Activated T-cell treated with anti-CD3 and anti-CD28 coated beads, Interleukin-2, amount 50 U/mL, for 24 hours (primary cell): ENCODE measurements around the gene WDR48.

Experiments used
- DNase-seq: peaks from one replicate; pipeline ENCODE4 v3.0.0-alpha.2; 2020
- H3K27ac Mint-ChIP-seq: 2 replicates; pipeline ENCODE4 v1.8.0; 2020; ENCODE audit warnings: mild to moderate bottlenecking, mixed read lengths
- H3K27me3 Mint-ChIP-seq: 2 replicates; pipeline ENCODE4 v1.8.0; 2020; ENCODE audit warnings: mixed read lengths
- H3K36me3 Mint-ChIP-seq: 2 replicates; pipeline ENCODE4 v1.8.0; 2020; ENCODE audit warnings: low read depth, mixed read lengths
- H3K4me1 Mint-ChIP-seq: 2 replicates; pipeline ENCODE4 v1.8.0; 2020; ENCODE audit warnings: low read depth, mixed read lengths
- H3K4me3 Mint-ChIP-seq: 2 replicates; pipeline ENCODE4 v1.8.0; 2020; ENCODE audit warnings: mild to moderate bottlenecking, moderate library complexity, mixed read lengths
- H3K9me3 Mint-ChIP-seq: 2 replicates; pipeline ENCODE4 v1.8.0; 2020; ENCODE audit warnings: mixed read lengths

The WDR48 gene

GRCh38 chr3:39051649-39052561 lies at the start of gene WDR48, which contains the start of gene SCN11A:
Gene WDR48 (plus strand): TSS chr3:39052016. CDS start chr3:39052026, 10 bp downstream.
Gene SCN11A (minus strand): TSS chr3:39051944. CDS start chr3:38950362, 101,582 bp downstream.
- DNase-seq, result peak; percentile 91
- Mint-ChIP-seq H3K36me3 (peaks cover 8% of the 10 kb centered on the region), H3K27ac (peak within 1 kb of the TSS; percentile 97), H3K4me1 (peaks cover 59% of the 10 kb centered on the region), H3K27me3 (no peaks in the 10 kb centered on the region), H3K4me3 (peak within 1 kb of the TSS; percentile 90), H3K9me3 (no peaks in the 10 kb centered on the region)

- H3K36me3 Mint-ChIP-seq, result no peaks in the 10 kb centered on the region
- no peak for DNase-seq
- peaks cover 5% of the 10 kb centered on the region for H3K27me3 Mint-ChIP-seq
- no peak overlapping the region for H3K4me3 Mint-ChIP-seq
- no peaks in the 10 kb centered on the region for H3K4me1 Mint-ChIP-seq
- H3K27ac Mint-ChIP-seq, result no peak overlapping the region
- no peaks in the 10 kb centered on the region for H3K9me3 Mint-ChIP-seq
Observed at GRCh38 chr3:39005295-39005694, 46.5 kb upstream of the WDR48 start.

- Mint-ChIP-seq H3K4me1 (no peaks in the 10 kb centered on the region), H3K27me3 (peaks cover 15% of the 10 kb centered on the region), H3K4me3 (no peak overlapping the region), H3K36me3 (no peaks in the 10 kb centered on the region), H3K9me3 (no peaks in the 10 kb centered on the region), H3K27ac (no peak overlapping the region)
- no peak for DNase-seq
Observed at GRCh38 chr3:39011191-39011736, 40.6 kb upstream of the WDR48 start.

GRCh38 chr3:39013289-39013688 lies 38.5 kb upstream of the WDR48 start:
- H3K27me3 Mint-ChIP-seq, result peaks cover 16% of the 10 kb centered on the region
- H3K4me1 Mint-ChIP-seq, result no peaks in the 10 kb centered on the region
- H3K27ac Mint-ChIP-seq, result no peak overlapping the region
- H3K4me3 Mint-ChIP-seq, result no peak overlapping the region
- no peaks in the 10 kb centered on the region for H3K9me3 Mint-ChIP-seq
- no peaks in the 10 kb centered on the region for H3K36me3 Mint-ChIP-seq
- DNase-seq, result no peak

- Mint-ChIP-seq H3K36me3 (no peaks in the 10 kb centered on the region), H3K27me3 (peaks cover 18% of the 10 kb centered on the region), H3K27ac (no peak overlapping the region), H3K9me3 (no peaks in the 10 kb centered on the region), H3K4me3 (no peak overlapping the region), H3K4me1 (no peaks in the 10 kb centered on the region)
- no peak for DNase-seq
Observed at GRCh38 chr3:39013921-39014509, 37.8 kb upstream of the WDR48 start.

- DNase-seq, result no peak
- Mint-ChIP-seq H3K4me1 (no peaks in the 10 kb centered on the region), H3K9me3 (no peaks in the 10 kb centered on the region), H3K36me3 (no peaks in the 10 kb centered on the region), H3K27me3 (peaks cover 22% of the 10 kb centered on the region), H3K27ac (no peak overlapping the region), H3K4me3 (no peak overlapping the region)
Observed at GRCh38 chr3:39015418-39015817, 36.4 kb upstream of the WDR48 start.

GRCh38 chr3:39019299-39019698 lies 32.5 kb upstream of the WDR48 start:
- Mint-ChIP-seq H3K9me3 (no peaks in the 10 kb centered on the region), H3K4me1 (no peaks in the 10 kb centered on the region), H3K36me3 (no peaks in the 10 kb centered on the region), H3K4me3 (no peak overlapping the region), H3K27me3 (peaks cover 24% of the 10 kb centered on the region), H3K27ac (no peak overlapping the region)
- no peak for DNase-seq

- no peaks in the 10 kb centered on the region for H3K4me1 Mint-ChIP-seq
- H3K27me3 Mint-ChIP-seq, result peaks cover 15% of the 10 kb centered on the region
- no peak for DNase-seq
- no peak overlapping the region for H3K4me3 Mint-ChIP-seq
- H3K9me3 Mint-ChIP-seq, result no peaks in the 10 kb centered on the region
- no peak overlapping the region for H3K27ac Mint-ChIP-seq
- H3K36me3 Mint-ChIP-seq, result no peaks in the 10 kb centered on the region
Observed at GRCh38 chr3:39021029-39021428, 30.8 kb upstream of the WDR48 start.

- no peak overlapping the region for H3K27ac Mint-ChIP-seq
- no peaks in the 10 kb centered on the region for H3K36me3 Mint-ChIP-seq
- no peak for DNase-seq
- H3K9me3 Mint-ChIP-seq, result no peaks in the 10 kb centered on the region
- peaks cover 16% of the 10 kb centered on the region for H3K27me3 Mint-ChIP-seq
- no peak overlapping the region for H3K4me3 Mint-ChIP-seq
- no peaks in the 10 kb centered on the region for H3K4me1 Mint-ChIP-seq
Observed at GRCh38 chr3:39021465-39022285, 30.1 kb upstream of the WDR48 start.

- no peak overlapping the region for H3K27ac Mint-ChIP-seq
- DNase-seq, result no peak
- no peak overlapping the region for H3K4me3 Mint-ChIP-seq
- peaks cover 16% of the 10 kb centered on the region for H3K27me3 Mint-ChIP-seq
- H3K36me3 Mint-ChIP-seq, result no peaks in the 10 kb centered on the region
- no peaks in the 10 kb centered on the region for H3K9me3 Mint-ChIP-seq
- H3K4me1 Mint-ChIP-seq, result no peaks in the 10 kb centered on the region
Observed at GRCh38 chr3:39022286-39022630, 29.6 kb upstream of the WDR48 start.

GRCh38 chr3:39024497-39024896 lies 27.3 kb upstream of the WDR48 start:
- Mint-ChIP-seq H3K27me3 (peaks cover 17% of the 10 kb centered on the region), H3K4me3 (no peak overlapping the region), H3K9me3 (no peaks in the 10 kb centered on the region), H3K36me3 (no peaks in the 10 kb centered on the region), H3K27ac (no peak overlapping the region), H3K4me1 (no peaks in the 10 kb centered on the region)
- DNase-seq, result no peak

- DNase-seq, result no peak
Observed at GRCh38 chr3:39025222-39025970, 26.4 kb upstream of the WDR48 start.

GRCh38 chr3:39028546-39028945 lies 23.3 kb upstream of the WDR48 start:
- Mint-ChIP-seq H3K27ac (no peak overlapping the region), H3K27me3 (peaks cover 22% of the 10 kb centered on the region), H3K4me3 (no peak overlapping the region), H3K9me3 (no peaks in the 10 kb centered on the region), H3K36me3 (no peaks in the 10 kb centered on the region), H3K4me1 (no peaks in the 10 kb centered on the region)
- no peak for DNase-seq

More at GRCh38 chr3:39025222-39025970, 26.4 kb upstream of the WDR48 start:
- no peaks in the 10 kb centered on the region for H3K4me1 Mint-ChIP-seq
- H3K36me3 Mint-ChIP-seq, result no peaks in the 10 kb centered on the region
- no peak overlapping the region for H3K27ac Mint-ChIP-seq
- no peak overlapping the region for H3K4me3 Mint-ChIP-seq
- no peaks in the 10 kb centered on the region for H3K9me3 Mint-ChIP-seq
- H3K27me3 Mint-ChIP-seq, result peaks cover 24% of the 10 kb centered on the region

- H3K9me3 Mint-ChIP-seq, result peaks cover 2% of the 10 kb centered on the region
- H3K27ac Mint-ChIP-seq, result no peak overlapping the region
- H3K4me1 Mint-ChIP-seq, result no peaks in the 10 kb centered on the region
- H3K36me3 Mint-ChIP-seq, result no peaks in the 10 kb centered on the region
- H3K4me3 Mint-ChIP-seq, result no peak overlapping the region
- peaks cover 22% of the 10 kb centered on the region for H3K27me3 Mint-ChIP-seq
- DNase-seq, result no peak
Observed at GRCh38 chr3:39029556-39029955, 22.3 kb upstream of the WDR48 start.
